Karpas-422 (cell line): Measurements from ENCODE around the gene C20orf204. TPM values are rescaled to one million over a fixed set of nuclear protein-coding genes. Genes with fewer than 3 reads are reported as not detected.
A peak's percentile ranks its signal among the peaks of the same experiment; 100 is the strongest.

ENCODE experiments used
- DNase-seq: peaks from one replicate; pipeline ENCODE4 v3.0.0-alpha.2; 2015
- H2AFZ ChIP-seq: fragments of 200-600 bp; sonication (generic); 2 replicates; pipeline ENCODE4 v1.6.1; 2014; ENCODE audit warnings: antibody characterized with exemption, low read length, mixed read lengths
- H3K27ac ChIP-seq: fragments of 200-600 bp; sonication (generic); 2 replicates; pipeline ENCODE4 v1.5.1; 2014; ENCODE audit warnings: mild to moderate bottlenecking, low read length, moderate library complexity
- H3K27me3 ChIP-seq: fragments of 200-600 bp; sonication (generic); 2 replicates; pipeline ENCODE4 v1.6.1; 2014; ENCODE audit warnings: low read length, mixed read lengths
- H3K36me3 ChIP-seq: fragments of 200-600 bp; sonication (generic); 2 replicates; pipeline ENCODE4 v1.6.1; 2014; ENCODE audit warnings: low read length, mixed read lengths; ENCODE audit not compliant: insufficient read depth
- H3K4me1 ChIP-seq: fragments of 200-600 bp; sonication (generic); 2 replicates; pipeline ENCODE4 v1.6.1; 2014; ENCODE audit warnings: mild to moderate bottlenecking, low read length, mixed read lengths
- H3K4me2 ChIP-seq: fragments of 200-600 bp; sonication (generic); 2 replicates; pipeline ENCODE4 v1.6.1; 2014; ENCODE audit warnings: low read length, low read depth, mild to moderate bottlenecking; ENCODE audit not compliant: poor library complexity, severe bottlenecking
- H3K4me3 ChIP-seq: fragments of 200-600 bp; sonication (generic); 2 replicates; pipeline ENCODE4 v1.5.1; 2014; ENCODE audit warnings: mild to moderate bottlenecking, antibody characterized with exemption, low read length, mixed read lengths
- H3K79me2 ChIP-seq: fragments of 200-600 bp; sonication (generic); 2 replicates; pipeline ENCODE4 v1.6.1; 2014; ENCODE audit warnings: mild to moderate bottlenecking, low read length, mixed read lengths
- H3K9ac ChIP-seq: fragments of 200-600 bp; sonication (generic); 2 replicates; pipeline ENCODE4 v1.6.0; 2014; ENCODE audit warnings: low read length
- H3K9me2 ChIP-seq: fragments of 200-600 bp; sonication (generic), shearing (Covaris generic); replicated peaks from 2 replicates; pipeline ENCODE4 v1.6.0; 2014; ENCODE audit warnings: mild to moderate bottlenecking, low read length, moderate library complexity; ENCODE audit not compliant: insufficient read depth
- H3K9me3 ChIP-seq: fragments of 300-700, 200-600 bp; sonication (generic); 2 replicates; pipeline ENCODE4 v1.6.1; 2014; ENCODE audit warnings: low read length, mixed read lengths
- H4K20me1 ChIP-seq: fragments of 200-600 bp; sonication (generic); 2 replicates; pipeline ENCODE4 v1.6.1; 2014; ENCODE audit warnings: mild to moderate bottlenecking, antibody characterized with exemption, low read length, low read depth; ENCODE audit not compliant: insufficient read depth
- total RNA-seq: library from RNA; depleted of rRNA; stranded (reverse); fragments of >200 nt; shearing (Covaris generic); gene quantifications from 2 replicates; pipeline ENCODE4 v1.2.3, GENCODE V29; 2014; ENCODE audit warnings: low replicate concordance

Gene C20orf204
- total RNA-seq, 1 experiment from 2014 or later: 0.45 TPM

DNA sequence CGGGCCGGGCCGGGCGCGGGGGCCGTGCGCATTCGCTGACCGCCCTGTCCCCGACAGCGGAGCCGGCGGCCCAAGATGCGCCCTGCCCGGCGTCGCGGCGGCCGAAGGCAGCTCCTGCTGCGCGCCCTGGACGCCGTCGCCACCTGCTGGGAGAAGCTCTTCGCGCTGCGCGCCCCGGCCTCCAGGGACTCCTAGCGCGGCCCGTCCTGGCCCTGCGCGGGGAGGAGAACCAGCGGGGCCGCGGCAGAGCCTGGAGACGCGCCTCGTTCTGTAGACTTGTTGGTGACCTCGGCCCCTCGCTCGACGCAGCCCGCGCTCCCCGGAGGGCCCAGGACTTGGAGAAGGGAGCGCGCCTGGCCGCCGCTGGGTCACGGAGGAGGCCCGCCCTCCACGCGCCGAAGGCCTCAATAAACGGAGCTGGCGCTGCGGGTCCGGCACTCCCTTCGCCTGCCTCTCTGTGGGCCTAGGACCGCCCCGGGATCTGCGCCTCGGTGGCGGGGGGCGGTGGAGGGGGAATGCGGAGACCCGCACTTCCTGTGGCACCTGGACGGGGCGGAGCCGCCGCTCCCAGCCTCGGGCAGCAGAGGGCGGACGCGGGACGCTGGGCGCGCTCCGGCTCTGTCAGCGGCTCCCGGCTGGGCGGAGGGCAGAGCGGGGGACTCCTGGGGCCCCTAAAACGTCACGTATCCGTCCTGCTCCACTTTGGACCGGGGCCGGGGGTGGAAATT is 2.7 kb downstream of the C20orf204 start:
- H2AFZ ChIP-seq: peak overlapping the region; percentile 98
- H3K4me1 ChIP-seq: peaks cover 50% of the 10 kb centered on the region
- peak; percentile 92 for DNase-seq
- H3K79me2 ChIP-seq: no peaks in the 10 kb centered on the region
- H3K27me3 ChIP-seq: no peaks in the 10 kb centered on the region
- peak overlapping the region; percentile 70 for H3K27ac ChIP-seq
- H3K4me2 ChIP-seq: peak overlapping the region; percentile 99
- no peaks in the 10 kb centered on the region for H3K9me3 ChIP-seq
- peak overlapping the region; percentile 79 for H3K9ac ChIP-seq
- H3K4me3 ChIP-seq: peak overlapping the region; percentile 73
- H3K36me3 ChIP-seq: no peaks in the 10 kb centered on the region
- H3K9me2 ChIP-seq: no peaks in the 10 kb centered on the region
- H4K20me1 ChIP-seq: 0 out of 2 replicates have a peak, but pooled peaks cover 3% of the 10 kb centered on the region

DNA sequence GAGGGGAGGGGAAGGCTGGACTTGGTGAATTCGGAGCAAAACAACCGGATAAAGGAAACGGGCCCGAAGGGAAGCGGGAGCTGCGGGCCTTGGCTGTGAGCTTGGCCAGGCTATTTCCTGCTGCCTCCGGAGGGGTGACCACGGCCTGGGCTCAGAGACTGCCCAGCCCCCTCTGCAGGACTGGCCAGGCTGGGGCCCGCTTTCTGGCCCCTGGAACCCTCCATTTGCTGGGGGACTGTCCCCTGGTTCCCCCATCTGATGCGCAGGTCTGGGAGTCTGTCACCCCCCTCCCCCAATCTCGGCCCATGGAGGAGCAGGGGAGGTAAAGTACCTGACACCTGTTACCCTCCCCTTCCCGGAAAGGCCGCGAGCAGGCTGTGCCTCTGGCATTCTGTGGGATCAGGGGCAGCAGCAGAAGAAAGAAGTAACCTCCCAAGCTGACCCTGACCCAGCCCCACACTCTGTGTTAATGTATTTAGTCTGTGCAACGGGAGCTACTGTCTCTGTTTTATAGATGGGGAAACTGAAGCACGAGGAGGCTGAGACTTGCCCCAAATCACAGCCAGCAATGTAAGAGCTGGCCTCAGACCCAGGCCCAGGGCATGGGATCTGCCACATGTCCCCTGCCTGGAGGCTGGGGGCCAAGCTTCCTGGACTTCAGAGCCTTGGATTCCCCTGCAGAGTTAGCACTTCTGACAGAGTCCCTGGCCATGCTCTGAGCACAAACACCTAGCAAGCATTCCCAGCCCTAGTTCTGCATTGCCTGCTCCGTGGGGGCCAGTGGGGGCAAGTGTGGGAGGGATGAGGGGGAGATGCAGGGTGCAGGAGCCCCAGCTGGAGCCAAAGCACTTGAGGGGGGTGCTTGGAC is 3.5 kb downstream of the C20orf204 start:
- H3K4me3 ChIP-seq: peak overlapping the region; percentile 73; the same call in 1 of the 2 replicates
- no peaks in the 10 kb centered on the region for H3K79me2 ChIP-seq
- DNase-seq: no peak
- no peaks in the 10 kb centered on the region for H3K27me3 ChIP-seq
- H3K27ac ChIP-seq: no peak overlapping the region
- H3K9ac ChIP-seq: peak overlapping the region; percentile 79
- H3K4me2 ChIP-seq: peak overlapping the region; percentile 99
- H2AFZ ChIP-seq: no peak overlapping the region; the same call in 1 of the 2 replicates
- H3K4me1 ChIP-seq: peaks cover 50% of the 10 kb centered on the region
- no peaks in the 10 kb centered on the region for H3K36me3 ChIP-seq
- 0 out of 2 replicates have a peak, but pooled peaks cover 3% of the 10 kb centered on the region for H4K20me1 ChIP-seq
- no peaks in the 10 kb centered on the region for H3K9me3 ChIP-seq
- no peaks in the 10 kb centered on the region for H3K9me2 ChIP-seq

DNA sequence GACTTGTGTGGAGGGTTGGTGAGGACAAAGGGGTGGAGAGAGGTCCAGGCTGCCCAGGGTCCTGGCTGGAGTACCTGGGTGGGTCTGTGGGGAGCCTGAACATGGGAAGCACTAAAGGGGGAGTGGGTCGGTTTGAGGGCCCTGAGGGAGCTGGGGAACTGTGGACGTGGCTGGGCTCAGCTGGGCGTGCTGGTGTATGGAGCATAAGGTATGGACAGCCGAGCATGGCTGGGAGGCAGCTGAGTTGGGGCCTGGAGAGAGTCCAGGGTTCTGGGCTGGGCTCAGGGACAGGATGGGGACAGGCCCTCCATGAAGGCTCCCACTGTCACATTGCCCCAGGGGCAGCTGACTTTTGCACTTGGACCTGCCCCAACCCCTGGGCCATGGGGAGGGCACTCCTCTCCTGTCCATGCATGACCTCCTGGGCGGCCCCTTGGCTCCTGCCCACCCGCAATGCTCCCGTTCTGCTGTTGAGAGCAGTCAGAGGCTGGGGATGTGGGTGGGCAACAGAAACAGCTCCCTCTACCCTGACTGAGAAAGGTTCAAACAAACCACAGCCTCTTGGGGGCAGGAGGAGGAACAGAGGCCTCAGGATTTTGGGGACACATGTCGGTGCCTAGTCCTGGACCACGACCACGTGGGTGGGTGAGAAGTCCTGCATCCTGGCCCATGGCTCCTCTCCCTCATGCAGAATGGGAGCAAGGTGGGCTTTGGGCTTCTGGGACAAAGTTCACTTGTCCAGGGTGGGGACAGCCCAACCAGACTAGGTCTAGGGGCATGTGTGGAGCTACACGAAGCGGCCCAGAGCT is 4.5 kb downstream of the C20orf204 start:
- DNase-seq: no peak
- no peaks in the 10 kb centered on the region for H3K9me2 ChIP-seq
- H3K4me1 ChIP-seq: peaks cover 41% of the 10 kb centered on the region
- no peak overlapping the region for H3K27ac ChIP-seq
- H2AFZ ChIP-seq: no peak overlapping the region
- no peaks in the 10 kb centered on the region for H3K27me3 ChIP-seq
- H3K4me3 ChIP-seq: no peak overlapping the region
- H3K79me2 ChIP-seq: no peaks in the 10 kb centered on the region
- no peak overlapping the region for H3K9ac ChIP-seq
- no peaks in the 10 kb centered on the region for H3K9me3 ChIP-seq
- no peaks in the 10 kb centered on the region for H3K36me3 ChIP-seq
- 0 out of 2 replicates have a peak, but pooled peaks cover 3% of the 10 kb centered on the region for H4K20me1 ChIP-seq
- H3K4me2 ChIP-seq: no peak overlapping the region

DNA sequence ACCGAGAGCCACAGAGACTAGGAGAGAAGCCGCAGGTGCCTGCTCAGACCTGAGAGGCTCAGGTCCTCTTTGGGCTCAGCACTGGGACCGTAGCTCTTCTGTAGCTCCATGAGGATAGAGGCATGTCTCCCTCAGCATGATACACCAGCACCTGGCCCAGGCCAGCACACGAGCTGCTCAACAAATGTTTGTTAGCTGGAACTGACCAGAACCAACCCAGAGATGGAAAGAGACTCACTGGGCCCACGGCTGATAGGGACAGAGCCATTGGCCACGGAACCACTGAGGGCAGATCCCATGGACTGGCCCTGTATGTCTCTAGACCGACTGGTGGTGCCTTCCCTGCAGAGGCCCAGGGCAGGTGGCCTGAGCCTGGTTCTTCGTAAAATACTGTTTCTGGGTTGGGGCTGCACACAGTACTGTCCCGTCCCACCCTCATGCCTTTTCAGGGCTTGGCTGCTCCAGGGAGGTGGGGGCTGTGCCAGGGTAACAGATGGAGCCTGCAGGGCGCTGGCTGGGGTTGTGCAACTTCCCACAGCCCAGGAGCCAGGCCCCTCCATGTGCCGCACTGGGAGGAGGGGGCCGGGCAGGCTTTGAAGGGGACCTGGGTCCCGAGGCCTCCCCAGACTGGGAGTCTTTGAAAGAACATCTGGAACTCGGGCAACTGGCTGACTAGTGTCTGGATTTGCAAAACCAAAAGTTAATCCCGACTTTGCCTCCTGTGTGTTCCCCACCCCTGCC is 5.2 kb downstream of the C20orf204 start:
- no peaks in the 10 kb centered on the region for H3K27me3 ChIP-seq
- H4K20me1 ChIP-seq: peaks cover 3% of the 10 kb centered on the region; the same call in 1 of the 2 replicates
- H2AFZ ChIP-seq: no peak overlapping the region
- H3K27ac ChIP-seq: no peak overlapping the region
- DNase-seq: no peak
- peaks cover 35% of the 10 kb centered on the region for H3K4me1 ChIP-seq
- H3K36me3 ChIP-seq: no peaks in the 10 kb centered on the region
- no peak overlapping the region for H3K4me3 ChIP-seq
- H3K9me3 ChIP-seq: no peaks in the 10 kb centered on the region
- H3K9ac ChIP-seq: no peak overlapping the region
- no peak overlapping the region for H3K4me2 ChIP-seq
- no peaks in the 10 kb centered on the region for H3K9me2 ChIP-seq
- no peaks in the 10 kb centered on the region for H3K79me2 ChIP-seq

DNA sequence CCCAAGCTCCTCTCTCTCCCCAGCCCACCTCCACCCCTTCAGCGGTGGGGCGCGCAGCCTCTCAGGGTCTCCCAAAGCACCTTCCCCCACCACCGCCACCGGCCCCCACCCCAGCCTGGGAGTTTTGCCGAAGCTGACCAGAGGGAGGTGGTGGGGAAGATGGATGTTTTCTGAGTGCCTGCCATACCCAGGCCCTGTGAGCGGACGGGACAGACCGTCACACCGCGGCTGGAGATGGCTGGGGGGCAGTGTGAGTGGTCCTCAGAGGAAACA is 5.7 kb downstream of the C20orf204 start:
- H3K9me3 ChIP-seq: no peaks in the 10 kb centered on the region
- H3K79me2 ChIP-seq: no peaks in the 10 kb centered on the region
- H3K27me3 ChIP-seq: no peaks in the 10 kb centered on the region
- H3K4me2 ChIP-seq: no peak overlapping the region
- peaks cover 3% of the 10 kb centered on the region; the same call in 1 of the 2 replicates for H4K20me1 ChIP-seq
- DNase-seq: no peak
- peaks cover 30% of the 10 kb centered on the region for H3K4me1 ChIP-seq
- H2AFZ ChIP-seq: no peak overlapping the region
- H3K9ac ChIP-seq: no peak overlapping the region
- H3K36me3 ChIP-seq: no peaks in the 10 kb centered on the region
- no peak overlapping the region for H3K4me3 ChIP-seq
- H3K9me2 ChIP-seq: no peaks in the 10 kb centered on the region
- H3K27ac ChIP-seq: no peak overlapping the region

DNA sequence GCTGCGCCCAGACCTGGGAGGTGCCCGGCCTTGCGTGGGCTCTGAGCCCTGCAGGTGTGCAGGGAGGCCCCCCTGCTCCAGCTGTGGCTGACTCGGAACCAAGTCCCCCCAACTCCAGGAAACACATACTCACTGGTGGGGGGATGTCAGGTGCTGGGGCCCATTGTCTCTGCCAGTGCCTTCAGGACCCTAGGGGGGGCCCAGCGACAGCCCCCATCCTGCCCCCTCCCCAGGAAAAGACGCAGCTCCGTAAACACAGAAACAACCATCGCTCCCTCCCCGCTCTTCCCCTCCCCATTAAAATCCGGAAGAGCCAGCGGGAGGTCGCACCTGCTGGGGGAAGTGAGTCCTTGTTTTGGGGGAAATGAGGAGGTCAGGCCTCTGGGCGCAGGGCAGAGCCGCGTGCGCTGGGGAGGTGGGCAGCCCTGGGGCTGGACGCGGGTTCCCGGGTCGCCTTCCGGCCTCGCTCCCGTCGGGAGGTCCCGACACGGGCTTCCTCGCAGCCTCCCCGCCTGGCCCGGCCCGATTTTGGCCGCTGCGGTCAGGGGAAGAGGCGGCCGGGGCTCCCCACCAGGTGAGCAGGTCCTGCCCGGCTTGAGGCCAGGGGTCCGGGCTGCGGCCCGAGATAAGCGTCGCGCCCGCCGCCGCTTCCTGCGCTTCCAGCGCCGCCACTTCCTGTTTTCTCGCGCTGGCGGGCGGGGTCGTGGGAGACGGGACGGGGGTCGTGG is 6.2 kb downstream of the C20orf204 start:
- H3K79me2 ChIP-seq: no peaks in the 10 kb centered on the region
- H3K4me2 ChIP-seq: no peak overlapping the region
- peaks cover 25% of the 10 kb centered on the region for H3K4me1 ChIP-seq
- no peak overlapping the region for H3K4me3 ChIP-seq
- no peak overlapping the region for H3K27ac ChIP-seq
- H3K9me2 ChIP-seq: no peaks in the 10 kb centered on the region
- no peak for DNase-seq
- H3K9me3 ChIP-seq: no peaks in the 10 kb centered on the region
- no peak overlapping the region for H2AFZ ChIP-seq
- H3K36me3 ChIP-seq: no peaks in the 10 kb centered on the region
- no peaks in the 10 kb centered on the region for H3K27me3 ChIP-seq
- peaks cover 3% of the 10 kb centered on the region; the same call in 1 of the 2 replicates for H4K20me1 ChIP-seq
- no peak overlapping the region for H3K9ac ChIP-seq

DNA sequence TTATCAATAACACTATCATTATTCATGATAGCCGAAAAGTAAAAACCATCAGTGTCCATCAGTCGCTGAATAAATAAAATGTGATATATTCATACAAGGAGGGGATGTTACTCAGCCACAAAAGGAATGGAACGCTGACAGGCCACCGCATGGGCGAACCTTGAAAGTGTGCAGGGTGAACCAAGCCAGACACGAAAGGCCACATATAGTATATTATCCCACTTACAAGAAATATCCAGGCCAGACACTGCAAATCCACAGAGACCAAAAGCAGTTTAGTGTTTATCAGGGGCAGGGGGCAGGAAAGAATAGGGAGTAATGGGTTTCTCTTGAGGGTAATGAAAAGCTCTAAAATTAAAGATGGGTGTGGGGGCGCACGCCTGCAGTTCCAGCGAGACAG is 7.8 kb downstream of the C20orf204 start:
- no peaks in the 10 kb centered on the region; the same call in 1 of the 2 replicates for H4K20me1 ChIP-seq
- no peak overlapping the region for H3K9ac ChIP-seq
- no peaks in the 10 kb centered on the region for H3K36me3 ChIP-seq
- H3K27ac ChIP-seq: no peak overlapping the region
- H3K4me3 ChIP-seq: no peak overlapping the region
- H3K4me2 ChIP-seq: no peak overlapping the region
- peaks cover 10% of the 10 kb centered on the region for H3K4me1 ChIP-seq
- H3K9me2 ChIP-seq: no peaks in the 10 kb centered on the region
- H3K9me3 ChIP-seq: no peaks in the 10 kb centered on the region
- DNase-seq: no peak
- H3K27me3 ChIP-seq: no peaks in the 10 kb centered on the region
- no peaks in the 10 kb centered on the region for H3K79me2 ChIP-seq
- H2AFZ ChIP-seq: no peak overlapping the region
